ENCODE measurements around the gene AQP1. TPM values are rescaled to one million over a fixed set of nuclear protein-coding genes. Genes with fewer than 3 reads are reported as not detected.

Gene AQP1
- total RNA-seq, 1 experiment from 2014 or later: 0.15 TPM

DNA sequence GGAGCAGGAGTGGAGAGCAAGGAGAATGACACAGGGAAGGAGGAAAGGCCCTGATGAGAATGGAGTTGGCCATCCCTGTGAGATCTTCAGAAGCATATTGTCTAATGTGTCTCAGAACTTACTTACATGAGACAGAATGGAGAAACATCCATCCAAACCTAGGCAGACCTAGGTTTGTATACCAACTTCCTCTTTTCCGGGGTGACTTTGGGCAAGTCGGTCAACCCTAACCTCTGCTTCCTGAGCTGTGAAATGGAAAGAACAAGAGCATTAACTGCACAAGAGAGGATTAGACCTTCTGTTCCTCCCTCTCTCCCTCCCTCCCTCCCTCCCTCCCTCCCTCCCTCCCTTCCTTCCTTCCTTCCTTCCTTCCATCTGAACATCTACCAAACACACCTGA lies 56.6 kb downstream of the AQP1 start:
- no peaks in the 10 kb centered on the region for H3K9me3 ChIP-seq (ENCODE audit: control insufficient read depth, low read depth, low read length)
- no peak overlapping the region for H2BK120ac ChIP-seq (ENCODE audit: low read depth, low read length, poor library complexity, severe bottlenecking)
- H2BK20ac ChIP-seq (ENCODE audit: low read depth, low read length, poor library complexity, severe bottlenecking): no peak overlapping the region
- no peak overlapping the region for H3K9ac ChIP-seq (ENCODE audit: extremely low read depth, insufficient read length, low read length)
- Mint-ChIP-seq H3K4me1 (peaks cover 9 to 18% of the 10 kb centered on the region in 2 experiments), H3K27me3 (ENCODE audit: low read depth) (peaks cover 45% of the 10 kb centered on the region), H3K9me3 (no peaks in the 10 kb centered on the region), H3K36me3 (ENCODE audit: insufficient read depth in 1 of 3, low read depth in 3 of 3) (no peaks in the 10 kb centered on the region; a peak in 1 of 7 replicates), H3K4me3 (no peak overlapping the region), H3K27ac (no peak overlapping the region)
- no peak overlapping the region for H4K8ac ChIP-seq (replicated peaks; ENCODE audit: insufficient read length, low read depth, low read length)
- no peaks in the 10 kb centered on the region for H3K79me2 ChIP-seq (ENCODE audit: insufficient read depth, low read length)
- no peaks in the 10 kb centered on the region; the same call in 1 of the 2 replicates for H3K4me1 ChIP-seq (ENCODE audit: insufficient read depth, low read length)
- TF ChIP-seq, protein P1, sequence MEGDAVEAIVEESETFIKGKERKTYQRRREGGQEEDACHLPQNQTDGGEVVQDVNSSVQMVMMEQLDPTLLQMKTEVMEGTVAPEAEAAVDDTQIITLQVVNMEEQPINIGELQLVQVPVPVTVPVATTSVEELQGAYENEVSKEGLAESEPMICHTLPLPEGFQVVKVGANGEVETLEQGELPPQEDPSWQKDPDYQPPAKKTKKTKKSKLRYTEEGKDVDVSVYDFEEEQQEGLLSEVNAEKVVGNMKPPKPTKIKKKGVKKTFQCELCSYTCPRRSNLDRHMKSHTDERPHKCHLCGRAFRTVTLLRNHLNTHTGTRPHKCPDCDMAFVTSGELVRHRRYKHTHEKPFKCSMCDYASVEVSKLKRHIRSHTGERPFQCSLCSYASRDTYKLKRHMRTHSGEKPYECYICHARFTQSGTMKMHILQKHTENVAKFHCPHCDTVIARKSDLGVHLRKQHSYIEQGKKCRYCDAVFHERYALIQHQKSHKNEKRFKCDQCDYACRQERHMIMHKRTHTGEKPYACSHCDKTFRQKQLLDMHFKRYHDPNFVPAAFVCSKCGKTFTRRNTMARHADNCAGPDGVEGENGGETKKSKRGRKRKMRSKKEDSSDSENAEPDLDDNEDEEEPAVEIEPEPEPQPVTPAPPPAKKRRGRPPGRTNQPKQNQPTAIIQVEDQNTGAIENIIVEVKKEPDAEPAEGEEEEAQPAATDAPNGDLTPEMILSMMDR (conservative IDR thresholded peaks at IDR 0.05): no peak
- H3T11ph ChIP-seq (ENCODE audit: low read length): no peak overlapping the region
- H3K14ac ChIP-seq (ENCODE audit: insufficient read depth, low read length): no peak overlapping the region
- H3K18ac ChIP-seq (ENCODE audit: insufficient read length, low read depth, low read length): no peak overlapping the region
- no peak overlapping the region for H2AK5ac ChIP-seq (ENCODE audit: insufficient read length, low read length)
- no peak overlapping the region for H3K27ac ChIP-seq (ENCODE audit: insufficient read length, low read depth, low read length)
- H3K56ac ChIP-seq (ENCODE audit: insufficient read length, low read depth, low read length): no peak overlapping the region
- H3K23ac ChIP-seq (ENCODE audit: insufficient read length, low read depth, low read length): no peak overlapping the region
- no peak overlapping the region for H3K4me2 ChIP-seq (ENCODE audit: insufficient read depth, insufficient read length, low read length)
- no peak overlapping the region for H4K91ac ChIP-seq (ENCODE audit: insufficient read length, low read depth, low read length)
- WGBS (ENCODE audit: extremely low coverage, insufficient read length, low lambda C conversion rate): no CpG with 5 or more reads among the region's 2 CpGs
- no peak overlapping the region for H2BK5ac ChIP-seq (ENCODE audit: insufficient read length, low read length)
- H2AFZ ChIP-seq (ENCODE audit: low read length): no peak overlapping the region
- no peak overlapping the region for H3K4ac ChIP-seq (ENCODE audit: low read depth, low read length)
- no peak overlapping the region for H4K5ac ChIP-seq (ENCODE audit: insufficient read length, low read depth, low read length)
- no peak overlapping the region for H2BK12ac ChIP-seq (ENCODE audit: insufficient read length, low read depth, low read length)
- H3K23me2 ChIP-seq (ENCODE audit: insufficient read length, low read depth, low read length, poor library complexity, severe bottlenecking): no peaks in the 10 kb centered on the region
- no peak overlapping the region for H2BK15ac ChIP-seq (ENCODE audit: low read depth, low read length)
- H4K20me1 ChIP-seq (ENCODE audit: control insufficient read depth, insufficient read depth, insufficient read length): no peaks in the 10 kb centered on the region
- DNase-seq: no peak
- no peaks in the 10 kb centered on the region for H3K79me1 ChIP-seq (ENCODE audit: insufficient read depth, low read depth, low read length, poor library complexity, severe bottlenecking)
- no peaks in the 10 kb centered on the region for H3K27me3 ChIP-seq (ENCODE audit: insufficient read depth, low read length)

Data from H9 (cell line).